Chondrocyte (in vitro differentiated cells): ENCODE data around the gene FYCO1. TPM values are rescaled to one million over a fixed set of nuclear protein-coding genes. Genes with fewer than 3 reads are reported as not detected.

Source experiments
- DNase-seq: peaks from one replicate; pipeline ENCODE4 v3.0.0; 2021; ENCODE audit warnings: mixed read lengths, low spot score
- H3K27ac Mint-ChIP-seq: one replicate; pipeline ENCODE4 v1.8.0; 2021; ENCODE audit warnings: mild to moderate bottlenecking, moderate library complexity, mixed read lengths; ENCODE audit not compliant: unreplicated experiment
- H3K27me3 Mint-ChIP-seq: 2 replicates; pipeline ENCODE4 v1.8.0; 2021; ENCODE audit warnings: low read depth, mixed read lengths
- H3K36me3 Mint-ChIP-seq: 2 replicates; pipeline ENCODE4 v1.8.0; 2021; ENCODE audit warnings: low read depth, mixed read lengths
- H3K4me1 Mint-ChIP-seq: 2 replicates; pipeline ENCODE4 v1.8.0; 2021; ENCODE audit warnings: low read depth, mild to moderate bottlenecking, mixed read lengths
- H3K4me3 Mint-ChIP-seq: one replicate; pipeline ENCODE4 v1.8.0; 2021; ENCODE audit warnings: mild to moderate bottlenecking, moderate library complexity, mixed read lengths; ENCODE audit not compliant: unreplicated experiment
- H3K9me3 Mint-ChIP-seq: 2 replicates; pipeline ENCODE4 v1.8.0; 2021; ENCODE audit warnings: low read depth, mixed read lengths
- total RNA-seq: library from RNA; stranded (reverse); gene quantifications from 3 replicates; pipeline ENCODE4 v1.2.1, GENCODE V29; 2021
- TF ChIP-seq, protein P1 (sequence below): fragments of 200-600 bp; sonication (generic); IDR thresholded peaks from 2 replicates; pipeline ENCODE4 v1.5.0; 2021; ENCODE audit warnings: antibody characterized with exemption, mild to moderate bottlenecking, moderate library complexity

The FYCO1 gene
- total RNA-seq, 1 donor from 2014 or later: 31.6 TPM

DNA sequence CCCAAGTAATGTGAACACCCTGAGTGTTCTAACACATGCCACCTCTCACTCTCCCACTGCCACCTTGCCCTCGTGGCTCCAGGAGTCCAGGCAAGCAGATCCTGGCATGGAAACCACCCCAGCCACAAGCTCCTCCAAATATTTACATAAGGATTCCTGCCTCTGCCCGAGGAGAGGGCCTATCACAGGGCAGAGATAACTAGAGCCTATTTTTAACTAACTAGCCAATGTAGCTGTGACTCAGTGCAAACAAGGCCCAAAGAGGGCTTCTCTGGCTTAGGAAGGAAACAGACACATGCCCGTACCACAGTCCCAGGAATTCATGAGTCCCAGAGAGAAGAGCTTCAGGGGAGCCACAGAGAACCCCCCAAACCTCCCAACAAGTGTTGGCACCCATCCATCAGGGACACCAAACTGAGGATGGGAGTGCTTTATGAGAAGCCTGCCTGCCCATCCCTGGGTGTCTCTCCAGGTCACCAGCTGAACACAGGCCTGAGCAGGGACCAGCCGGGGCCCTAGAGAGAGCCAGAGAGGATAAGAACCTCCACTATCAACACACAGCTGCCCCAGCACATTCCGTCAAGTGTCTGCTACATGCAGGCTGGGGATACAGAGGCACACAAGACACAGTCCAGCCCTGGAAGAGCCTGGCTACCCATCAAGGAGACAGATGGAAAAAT, 9.2 kb downstream of the FYCO1 start:
- H3K27ac Mint-ChIP-seq: peak overlapping the region; percentile 92
- H3K4me3 Mint-ChIP-seq: peak overlapping the region; percentile 5
- peaks cover 56% of the 10 kb centered on the region for H3K4me1 Mint-ChIP-seq
- no peaks in the 10 kb centered on the region for H3K27me3 Mint-ChIP-seq
- TF ChIP-seq, protein P1, sequence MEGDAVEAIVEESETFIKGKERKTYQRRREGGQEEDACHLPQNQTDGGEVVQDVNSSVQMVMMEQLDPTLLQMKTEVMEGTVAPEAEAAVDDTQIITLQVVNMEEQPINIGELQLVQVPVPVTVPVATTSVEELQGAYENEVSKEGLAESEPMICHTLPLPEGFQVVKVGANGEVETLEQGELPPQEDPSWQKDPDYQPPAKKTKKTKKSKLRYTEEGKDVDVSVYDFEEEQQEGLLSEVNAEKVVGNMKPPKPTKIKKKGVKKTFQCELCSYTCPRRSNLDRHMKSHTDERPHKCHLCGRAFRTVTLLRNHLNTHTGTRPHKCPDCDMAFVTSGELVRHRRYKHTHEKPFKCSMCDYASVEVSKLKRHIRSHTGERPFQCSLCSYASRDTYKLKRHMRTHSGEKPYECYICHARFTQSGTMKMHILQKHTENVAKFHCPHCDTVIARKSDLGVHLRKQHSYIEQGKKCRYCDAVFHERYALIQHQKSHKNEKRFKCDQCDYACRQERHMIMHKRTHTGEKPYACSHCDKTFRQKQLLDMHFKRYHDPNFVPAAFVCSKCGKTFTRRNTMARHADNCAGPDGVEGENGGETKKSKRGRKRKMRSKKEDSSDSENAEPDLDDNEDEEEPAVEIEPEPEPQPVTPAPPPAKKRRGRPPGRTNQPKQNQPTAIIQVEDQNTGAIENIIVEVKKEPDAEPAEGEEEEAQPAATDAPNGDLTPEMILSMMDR: no peak
- H3K9me3 Mint-ChIP-seq: no peaks in the 10 kb centered on the region
- peaks cover 4% of the 10 kb centered on the region for H3K36me3 Mint-ChIP-seq
- DNase-seq: no peak

DNA sequence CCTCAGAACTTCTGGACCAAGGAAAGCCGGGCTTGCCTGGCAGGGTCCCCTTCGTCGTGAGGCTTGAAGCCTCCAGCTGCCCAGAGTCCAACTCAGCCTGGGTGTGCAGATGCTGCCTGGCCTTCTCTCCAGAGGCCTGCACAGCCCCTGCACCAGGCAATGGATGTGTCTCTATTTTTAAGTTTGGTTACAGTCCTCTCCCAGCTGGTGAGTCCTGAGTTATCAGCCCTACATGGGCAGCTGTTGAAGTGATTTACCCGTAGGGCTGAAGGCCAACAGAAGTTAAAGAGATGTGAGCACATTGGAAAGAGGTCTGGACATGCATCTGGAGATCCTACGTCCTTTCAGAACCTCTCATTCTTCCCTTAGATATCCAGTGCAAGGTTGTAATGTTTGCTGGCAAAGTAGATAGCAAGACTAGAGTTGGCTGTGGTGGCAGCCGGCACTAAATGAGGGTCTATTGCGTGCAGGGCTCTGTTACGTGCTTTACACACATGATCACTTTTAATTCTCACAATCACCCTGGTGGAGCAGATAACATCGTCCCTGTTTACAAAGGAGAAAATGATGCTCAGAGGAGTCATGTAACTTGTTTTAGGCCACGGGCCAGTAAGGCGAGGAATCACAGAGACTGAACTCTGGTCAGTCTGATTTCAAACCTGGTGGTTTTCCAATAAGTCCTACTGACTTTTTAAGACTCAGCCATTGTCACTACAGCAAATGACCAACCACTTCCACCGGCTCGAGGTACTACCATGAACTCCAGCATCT, 9.9 kb downstream of the FYCO1 start:
- TF ChIP-seq, protein P1: no peak
- Mint-ChIP-seq H3K9me3 (no peaks in the 10 kb centered on the region), H3K27me3 (no peaks in the 10 kb centered on the region), H3K36me3 (peaks cover 8% of the 10 kb centered on the region), H3K4me1 (peaks cover 60% of the 10 kb centered on the region), H3K27ac (peak overlapping the region; percentile 92), H3K4me3 (no peak overlapping the region)
- no peak for DNase-seq

DNA sequence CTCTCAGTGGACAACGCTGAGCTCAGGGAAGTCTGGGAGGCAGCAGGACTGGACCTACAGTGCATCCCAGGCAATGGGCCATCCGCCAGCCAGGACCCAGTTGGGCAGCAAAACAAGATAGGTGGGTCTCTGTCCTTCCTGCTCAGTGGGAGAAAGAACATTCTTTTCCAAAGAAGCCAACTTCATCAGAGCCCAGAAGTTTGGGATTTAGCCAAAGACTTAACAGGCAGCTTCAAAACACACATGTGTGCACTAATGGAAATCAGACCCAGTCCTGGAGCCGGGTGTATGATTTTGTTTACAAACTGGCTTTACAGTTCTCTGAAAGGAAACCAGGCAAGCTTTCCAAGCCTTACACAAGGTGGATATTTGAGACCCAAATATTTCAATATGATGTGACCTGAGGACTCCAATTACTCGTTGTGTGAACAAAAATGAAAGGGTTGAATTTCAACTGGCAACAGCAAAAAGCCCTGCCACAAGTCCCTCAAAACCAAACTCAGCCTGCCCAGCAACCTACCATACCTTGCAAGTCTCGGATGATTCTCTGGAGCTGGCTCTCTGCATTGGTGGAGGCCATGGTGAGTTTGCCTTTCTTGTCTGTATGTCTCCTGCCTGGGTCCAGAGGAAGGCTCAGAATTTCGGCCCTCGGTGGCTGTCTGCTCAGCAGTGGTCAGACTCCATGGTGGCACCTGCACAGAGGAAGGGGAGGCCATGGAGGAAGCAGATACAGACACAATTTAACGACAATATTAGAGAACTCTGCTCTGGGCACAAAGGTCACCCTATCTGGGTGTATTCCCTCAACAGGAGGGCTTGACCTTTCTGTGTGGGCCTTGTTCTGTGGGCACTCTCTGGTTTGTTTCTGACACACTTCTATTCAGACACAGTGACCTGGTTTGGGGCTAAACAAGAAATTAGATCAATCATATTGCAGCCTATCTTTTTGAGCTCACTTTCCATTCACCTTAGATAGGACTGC, 11.0 kb downstream of the FYCO1 start:
- DNase-seq: no peak
- H3K27ac Mint-ChIP-seq: peak overlapping the region; percentile 71

DNA sequence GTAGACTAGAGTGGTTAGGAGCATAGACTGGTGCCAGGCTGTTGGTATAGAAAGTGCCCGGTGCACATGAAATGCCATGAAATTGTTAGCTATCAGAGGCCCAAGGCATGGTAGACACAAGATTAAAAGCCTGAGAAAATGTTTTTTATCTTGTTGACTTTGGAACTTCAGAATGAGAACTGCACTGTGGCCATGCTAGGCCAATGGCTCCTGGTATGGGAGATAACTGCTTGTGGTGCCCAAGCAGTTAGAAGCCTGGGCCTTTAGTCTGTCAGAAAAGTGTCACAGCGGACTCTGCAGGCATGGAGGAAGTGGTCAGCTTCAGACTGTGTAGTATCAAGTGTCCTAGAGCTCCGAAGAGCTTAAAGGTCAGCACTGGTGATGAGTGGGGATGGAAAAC, 11.9 kb downstream of the FYCO1 start:
- H3K36me3 Mint-ChIP-seq: peaks cover 15% of the 10 kb centered on the region
- no peak for DNase-seq

More for the DNA sequence above, 11.0 kb downstream of the FYCO1 start:
- Mint-ChIP-seq H3K27me3 (no peaks in the 10 kb centered on the region), H3K36me3 (peaks cover 9% of the 10 kb centered on the region), H3K4me1 (peaks cover 58% of the 10 kb centered on the region), H3K4me3 (no peak overlapping the region), H3K9me3 (no peaks in the 10 kb centered on the region)
- TF ChIP-seq, protein P1: no peak

More for the DNA sequence above, 11.9 kb downstream of the FYCO1 start:
- no peaks in the 10 kb centered on the region for H3K27me3 Mint-ChIP-seq
- peaks cover 51% of the 10 kb centered on the region for H3K4me1 Mint-ChIP-seq
- H3K27ac Mint-ChIP-seq: peak overlapping the region; percentile 18
- TF ChIP-seq, protein P1: no peak
- no peaks in the 10 kb centered on the region for H3K9me3 Mint-ChIP-seq
- H3K4me3 Mint-ChIP-seq: no peak overlapping the region
